RWPE2 (cell line): ENCODE measurements around the gene SHMT2.

Source experiments
- ATAC-seq: fragments of 200-7000 bp; cut with Tn5 transposase; 3 replicates; pipeline ENCODE4 v1.9.1; 2021; ENCODE audit warnings: low read depth
- DNase-seq: peaks from one replicate; pipeline ENCODE4 v3.0.0-alpha.2; 2020; ENCODE audit warnings: low spot score
- H3K27ac ChIP-seq: fragments of 450-650 bp; 2 replicates; pipeline ENCODE4 v1.5.1; 2017; ENCODE audit warnings: mild to moderate bottlenecking; ENCODE audit not compliant: poor library complexity, severe bottlenecking
- H3K27me3 ChIP-seq: fragments of 250-450 bp; sonication (Bioruptor Pico); 2 replicates; pipeline ENCODE4 v1.5.1; 2021; ENCODE audit warnings: mild to moderate bottlenecking, moderate library complexity; ENCODE audit not compliant: insufficient read depth, poor library complexity, severe bottlenecking
- H3K36me3 ChIP-seq: fragments of 250-450 bp; sonication (Bioruptor Pico); 2 replicates; pipeline ENCODE4 v1.5.1; 2020; ENCODE audit warnings: low read depth, mild to moderate bottlenecking, moderate library complexity
- H3K4me1 ChIP-seq: fragments of 250-450 bp; sonication (Bioruptor Pico); 2 replicates; pipeline ENCODE4 v1.5.1; 2021; ENCODE audit warnings: mild to moderate bottlenecking, moderate library complexity; ENCODE audit not compliant: insufficient read depth, poor library complexity, severe bottlenecking
- H3K4me3 ChIP-seq: fragments of 250-450 bp; sonication (Bioruptor Pico); 2 replicates; pipeline ENCODE4 v1.5.1; 2021; ENCODE audit warnings: mild to moderate bottlenecking, moderate library complexity; ENCODE audit not compliant: severe bottlenecking
- H3K9me3 ChIP-seq: fragments of 250-450 bp; sonication (Bioruptor Pico); 2 replicates; pipeline ENCODE4 v1.5.1; 2021; ENCODE audit warnings: mild to moderate bottlenecking, moderate library complexity; ENCODE audit not compliant: severe bottlenecking
- TF ChIP-seq, protein P1 (sequence below): fragments of 450-650 bp; IDR thresholded peaks from one replicate; pipeline ENCODE4 v1.5.1; 2017; ENCODE audit warnings: mild to moderate bottlenecking, moderate library complexity; ENCODE audit not compliant: poor library complexity, severe bottlenecking

SHMT2 gene

GRCh38 chr12:57235017-57235727, 5.7 kb downstream of the SHMT2 start:
- H3K36me3 ChIP-seq = peaks cover 48% of the 10 kb centered on the region
- H3K4me3 ChIP-seq = no peak overlapping the region
- DNase-seq = peak; percentile 62
- no peaks in the 10 kb centered on the region for H3K4me1 ChIP-seq
- H3K27ac ChIP-seq = no peak overlapping the region
- H3K27me3 ChIP-seq = peaks cover 11% of the 10 kb centered on the region
- H3K9me3 ChIP-seq = no peaks in the 10 kb centered on the region
- no peak for ATAC-seq
- TF ChIP-seq, protein P1, sequence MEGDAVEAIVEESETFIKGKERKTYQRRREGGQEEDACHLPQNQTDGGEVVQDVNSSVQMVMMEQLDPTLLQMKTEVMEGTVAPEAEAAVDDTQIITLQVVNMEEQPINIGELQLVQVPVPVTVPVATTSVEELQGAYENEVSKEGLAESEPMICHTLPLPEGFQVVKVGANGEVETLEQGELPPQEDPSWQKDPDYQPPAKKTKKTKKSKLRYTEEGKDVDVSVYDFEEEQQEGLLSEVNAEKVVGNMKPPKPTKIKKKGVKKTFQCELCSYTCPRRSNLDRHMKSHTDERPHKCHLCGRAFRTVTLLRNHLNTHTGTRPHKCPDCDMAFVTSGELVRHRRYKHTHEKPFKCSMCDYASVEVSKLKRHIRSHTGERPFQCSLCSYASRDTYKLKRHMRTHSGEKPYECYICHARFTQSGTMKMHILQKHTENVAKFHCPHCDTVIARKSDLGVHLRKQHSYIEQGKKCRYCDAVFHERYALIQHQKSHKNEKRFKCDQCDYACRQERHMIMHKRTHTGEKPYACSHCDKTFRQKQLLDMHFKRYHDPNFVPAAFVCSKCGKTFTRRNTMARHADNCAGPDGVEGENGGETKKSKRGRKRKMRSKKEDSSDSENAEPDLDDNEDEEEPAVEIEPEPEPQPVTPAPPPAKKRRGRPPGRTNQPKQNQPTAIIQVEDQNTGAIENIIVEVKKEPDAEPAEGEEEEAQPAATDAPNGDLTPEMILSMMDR = no peak

DNA sequence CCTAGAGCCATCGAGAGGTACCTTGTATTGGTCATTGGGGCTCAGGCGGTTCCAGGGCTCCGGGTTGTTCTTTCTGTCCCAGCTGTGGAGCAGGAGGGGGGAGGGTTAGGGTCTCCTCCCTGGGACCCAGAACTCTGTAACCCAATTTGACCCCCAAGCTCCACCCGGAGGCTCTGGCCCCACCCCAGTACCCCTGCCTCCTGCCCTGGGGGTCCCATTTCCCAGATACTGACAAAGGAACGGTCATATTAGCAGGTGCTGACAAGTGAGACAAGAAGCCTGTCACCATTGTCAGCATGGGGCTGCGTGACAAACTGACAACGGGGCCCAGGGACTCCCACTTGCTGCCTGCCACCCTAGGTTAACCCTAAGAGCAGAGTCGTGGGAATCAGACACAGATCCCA, 6.2 kb downstream of the SHMT2 start:
- H3K27ac ChIP-seq = no peak overlapping the region
- TF ChIP-seq, protein P1 = no peak
- H3K4me1 ChIP-seq = no peaks in the 10 kb centered on the region
- H3K9me3 ChIP-seq = no peaks in the 10 kb centered on the region
- H3K36me3 ChIP-seq = peaks cover 42% of the 10 kb centered on the region
- no peak overlapping the region for H3K4me3 ChIP-seq
- peaks cover 15% of the 10 kb centered on the region for H3K27me3 ChIP-seq
- ATAC-seq (no peak), DNase-seq (peak; percentile 48)

GRCh38 chr12:57236201-57236924, 6.9 kb downstream of the SHMT2 start:
- H3K36me3 ChIP-seq = peaks cover 36% of the 10 kb centered on the region
- DNase-seq (no peak), ATAC-seq (no peak)
- TF ChIP-seq, protein P1 = no peak
- H3K4me3 ChIP-seq = no peak overlapping the region
- H3K27ac ChIP-seq = no peak overlapping the region
- H3K9me3 ChIP-seq = no peaks in the 10 kb centered on the region
- no peaks in the 10 kb centered on the region for H3K4me1 ChIP-seq
- peaks cover 21% of the 10 kb centered on the region for H3K27me3 ChIP-seq

GRCh38 chr12:57236925-57237595, 7.5 kb downstream of the SHMT2 start:
- TF ChIP-seq, protein P1 = no peak
- Histone ChIP-seq H3K4me1 (no peaks in the 10 kb centered on the region), H3K27ac (no peak overlapping the region), H3K4me3 (no peak overlapping the region), H3K9me3 (no peaks in the 10 kb centered on the region), H3K36me3 (peaks cover 29% of the 10 kb centered on the region), H3K27me3 (peaks cover 28% of the 10 kb centered on the region)
- peak; percentile 7; the same call in 2 of the 3 replicates for ATAC-seq
- no peak for DNase-seq
